ENCODE results near the gene FBXL3.

DNA sequence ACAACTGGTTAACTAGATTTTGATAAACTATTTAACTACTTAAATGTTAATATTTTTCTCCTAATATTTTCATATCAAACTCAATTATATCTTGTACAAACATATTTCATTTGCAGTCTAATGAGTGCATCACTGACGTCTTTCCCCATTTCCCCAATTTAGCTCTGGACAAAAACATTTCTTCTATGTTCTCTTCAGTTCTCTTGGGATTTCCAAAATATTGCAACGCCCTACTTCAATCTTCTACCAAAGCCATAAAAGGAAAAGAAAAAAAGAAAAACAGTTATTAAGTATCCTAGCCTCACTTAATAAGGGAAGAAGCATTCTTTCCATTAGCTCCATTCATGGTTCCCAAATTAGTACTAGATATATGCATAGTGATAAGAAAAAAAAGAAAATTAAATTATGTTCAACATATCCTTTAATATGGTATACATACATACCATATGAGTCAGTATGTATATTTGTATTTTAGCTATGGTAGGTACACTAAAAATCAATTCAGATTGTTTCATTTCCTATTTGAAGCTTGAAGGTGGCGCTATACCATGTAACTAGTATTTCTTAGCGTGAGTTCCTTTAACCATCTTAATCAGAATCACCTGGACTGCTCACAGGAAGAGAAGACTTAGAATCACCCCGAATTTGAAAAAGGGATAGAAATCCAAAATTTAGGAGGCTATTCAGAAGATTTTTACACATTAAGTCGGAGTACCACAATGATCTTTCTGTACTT lies 9.9 kb downstream of the FBXL3 start:
- TF ChIP-seq, protein P1, sequence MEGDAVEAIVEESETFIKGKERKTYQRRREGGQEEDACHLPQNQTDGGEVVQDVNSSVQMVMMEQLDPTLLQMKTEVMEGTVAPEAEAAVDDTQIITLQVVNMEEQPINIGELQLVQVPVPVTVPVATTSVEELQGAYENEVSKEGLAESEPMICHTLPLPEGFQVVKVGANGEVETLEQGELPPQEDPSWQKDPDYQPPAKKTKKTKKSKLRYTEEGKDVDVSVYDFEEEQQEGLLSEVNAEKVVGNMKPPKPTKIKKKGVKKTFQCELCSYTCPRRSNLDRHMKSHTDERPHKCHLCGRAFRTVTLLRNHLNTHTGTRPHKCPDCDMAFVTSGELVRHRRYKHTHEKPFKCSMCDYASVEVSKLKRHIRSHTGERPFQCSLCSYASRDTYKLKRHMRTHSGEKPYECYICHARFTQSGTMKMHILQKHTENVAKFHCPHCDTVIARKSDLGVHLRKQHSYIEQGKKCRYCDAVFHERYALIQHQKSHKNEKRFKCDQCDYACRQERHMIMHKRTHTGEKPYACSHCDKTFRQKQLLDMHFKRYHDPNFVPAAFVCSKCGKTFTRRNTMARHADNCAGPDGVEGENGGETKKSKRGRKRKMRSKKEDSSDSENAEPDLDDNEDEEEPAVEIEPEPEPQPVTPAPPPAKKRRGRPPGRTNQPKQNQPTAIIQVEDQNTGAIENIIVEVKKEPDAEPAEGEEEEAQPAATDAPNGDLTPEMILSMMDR (conservative IDR thresholded peaks at IDR 0.05) = no peak; the same call in 1 of the 2 replicates
- no peak for TF ChIP-seq ZFX (IDR thresholded peaks at IDR 0.05)

Measured in C4-2B (cell line).